Measurements from ENCODE around the gene PAGE2B. TPM values are rescaled to one million over a fixed set of nuclear protein-coding genes. Genes with fewer than 3 reads are reported as not detected.
"Not testable (repeated sequence)": the region's sequence is repeated elsewhere in the genome, so short reads cannot be mapped to it uniquely, and the experiment has no call there.

PAGE2B gene
- total RNA-seq, 2 experiments from 2014 or later = not detected

GRCh38 chrX:55107262-55107661 lies 32.4 kb downstream of the PAGE2B start:
- CTCF ChIA-PET = no interaction called here
- POLR2A ChIA-PET = no interaction called here

- CTCF ChIA-PET = no interaction called here
- POLR2A ChIA-PET = no interaction called here
These were observed 33.1 kb downstream of the PAGE2B start for GRCh38 chrX:55107911-55108310.

GRCh38 chrX:55109306-55109705 lies 34.5 kb downstream of the PAGE2B start:
- POLR2A ChIA-PET = no interaction called here
- CTCF ChIA-PET = no interaction called here

- POLR2A ChIA-PET = no interaction called here
- CTCF ChIA-PET = no interaction called here
These were observed 36.9 kb downstream of the PAGE2B start for GRCh38 chrX:55111578-55112254.

GRCh38 chrX:55116589-55116988 lies 41.8 kb downstream of the PAGE2B start:
- CTCF ChIA-PET, POLR2A ChIA-PET: not testable (repeated sequence)

- ChIA-PET CTCF (no interaction called here), POLR2A (no interaction called here)
These were observed 43.7 kb downstream of the PAGE2B start for GRCh38 chrX:55118574-55118973.

- ChIA-PET CTCF (no interaction called here), POLR2A (no interaction called here)
These were observed 44.4 kb downstream of the PAGE2B start for GRCh38 chrX:55119271-55119670.

- ChIA-PET POLR2A (no interaction called here), CTCF (no interaction called here)
These were observed 44.9 kb downstream of the PAGE2B start for GRCh38 chrX:55119712-55120111.

GRCh38 chrX:55120761-55121358 lies 46.0 kb downstream of the PAGE2B start:
- CTCF ChIA-PET = interaction anchor here (0.6 kb wide), 1 partner anchor 319 kb away, joined by 3 read pairs; no protein-coding TSS in a partner anchor

GRCh38 chrX:55123900-55124299 lies 49.1 kb downstream of the PAGE2B start:
- POLR2A ChIA-PET = no interaction called here
- CTCF ChIA-PET = no interaction called here

More at GRCh38 chrX:55120761-55121358, 46.0 kb downstream of the PAGE2B start:
- POLR2A ChIA-PET = interaction anchor here (0.6 kb wide), 1 partner anchor 657 kb away, joined by 3 read pairs; no protein-coding TSS in a partner anchor

GRCh38 chrX:55127692-55128091 lies 52.9 kb downstream of the PAGE2B start:
- POLR2A ChIA-PET = no interaction called here
- CTCF ChIA-PET = no interaction called here

Other genes starting within 250 kb of the PAGE2B start
- gene TRO, start 154.2 kb upstream of the PAGE2B start, total RNA-seq = 1 to 10 TPM; 5.7 to 6.3 TPM
- gene PFKFB1, start 80.8 kb upstream of the PAGE2B start, total RNA-seq = under 1 TPM; 0.63 to 0.67 TPM
- gene APEX2, start 74.7 kb upstream of the PAGE2B start, total RNA-seq = 10 to 100 TPM; 36.8 to 39.4 TPM
- gene ALAS2, start 44.1 kb upstream of the PAGE2B start, total RNA-seq = not detected
- not detected for gene PAGE2, start 14.0 kb downstream of the PAGE2B start, total RNA-seq
- 1 to 10 TPM; 1.6 to 1.7 TPM for gene PAGE5, start 145.3 kb downstream of the PAGE2B start, total RNA-seq
- not detected for gene PAGE3, start 189.9 kb downstream of the PAGE2B start, total RNA-seq